HCT116 (cell line): ENCODE measurements around the gene TMEM238.

Experiments
- CBX3 ChIP-seq: IDR thresholded peaks from 2 replicates; pipeline ENCODE4 v1.6.1; 2012; ENCODE audit warnings: low read depth
- CEBPB ChIP-seq: IDR thresholded peaks from 2 replicates; pipeline ENCODE4 v1.6.1; 2012; ENCODE audit warnings: low read depth
- EGR1 ChIP-seq: IDR thresholded peaks from 2 replicates; pipeline ENCODE4 v1.6.1; 2012; ENCODE audit warnings: low read depth
- EZH2 ChIP-seq: fragments of 200-600 bp; sonication (generic); IDR thresholded peaks from 2 replicates; pipeline ENCODE4 v1.6.1; 2017; ENCODE audit warnings: antibody characterized with exemption, mixed run types
- EZH2phosphoT487 ChIP-seq: fragments of 200-600 bp; IDR thresholded peaks from 2 replicates; pipeline ENCODE4 v1.6.1; 2018; ENCODE audit warnings: antibody characterized with exemption, borderline replicate concordance
- FOSL1 ChIP-seq: IDR thresholded peaks from 2 replicates; pipeline ENCODE4 v1.6.1; 2012; ENCODE audit warnings: low read depth
- JUND ChIP-seq: IDR thresholded peaks from 2 replicates; pipeline ENCODE4 v1.6.1; 2012
- POLR2A ChIP-seq: IDR thresholded peaks from 2 replicates; pipeline ENCODE4 v1.7.0; 2011; ENCODE audit warnings: borderline replicate concordance; ENCODE audit not compliant: insufficient read depth, insufficient read length; ENCODE audit errors: extremely low read depth
- POLR2AphosphoS5 ChIP-seq: IDR thresholded peaks from 2 replicates; pipeline ENCODE4 v1.6.1; 2011; ENCODE audit warnings: mild to moderate bottlenecking, low read depth, low read length, moderate library complexity
- TCF7L2 ChIP-seq: IDR thresholded peaks from 2 replicates; pipeline ENCODE4 v1.7.0; 2011; ENCODE audit warnings: borderline replicate concordance, inconsistent platforms; ENCODE audit not compliant: insufficient read depth, insufficient read length; ENCODE audit errors: extremely low read depth
- YY1 ChIP-seq: IDR thresholded peaks from 2 replicates; pipeline ENCODE4 v1.6.1; 2011; ENCODE audit warnings: low read length, low read depth, moderate library complexity, mild to moderate bottlenecking; ENCODE audit not compliant: insufficient replicate concordance; ENCODE audit errors: extremely low read depth
- ZNF274 ChIP-seq: fragments of 200-500 bp; sonication (Bioruptor generic); IDR thresholded peaks from 2 replicates; pipeline ENCODE4 v1.6.1; 2014; ENCODE audit warnings: mild to moderate bottlenecking, low read depth, low read length, inconsistent platforms
- TF ChIP-seq, protein P1 (sequence below), 3 experiments: fragments of 200-600 bp in 1 of 3; sonication (generic) in 1 of 3; IDR thresholded peaks in 2 of 3; conservative IDR thresholded peaks in 1 of 3; 2 replicates each; pipeline ENCODE4 v1.5.1; 2012 to 2017; ENCODE audit warnings: low read depth in 2 of 3, low read length in 2 of 3, antibody characterized with exemption in 1 of 3, borderline replicate concordance in 1 of 3, control low read depth in 1 of 3, mild to moderate bottlenecking in 1 of 3, mixed read lengths in 1 of 3, mixed run types in 1 of 3, moderate library complexity in 1 of 3; ENCODE audit not compliant: insufficient read depth in 1 of 3
- TF ChIP-seq, protein P2 (sequence below): IDR thresholded peaks from 2 replicates; pipeline ENCODE4 v1.6.1; 2012

DNA sequence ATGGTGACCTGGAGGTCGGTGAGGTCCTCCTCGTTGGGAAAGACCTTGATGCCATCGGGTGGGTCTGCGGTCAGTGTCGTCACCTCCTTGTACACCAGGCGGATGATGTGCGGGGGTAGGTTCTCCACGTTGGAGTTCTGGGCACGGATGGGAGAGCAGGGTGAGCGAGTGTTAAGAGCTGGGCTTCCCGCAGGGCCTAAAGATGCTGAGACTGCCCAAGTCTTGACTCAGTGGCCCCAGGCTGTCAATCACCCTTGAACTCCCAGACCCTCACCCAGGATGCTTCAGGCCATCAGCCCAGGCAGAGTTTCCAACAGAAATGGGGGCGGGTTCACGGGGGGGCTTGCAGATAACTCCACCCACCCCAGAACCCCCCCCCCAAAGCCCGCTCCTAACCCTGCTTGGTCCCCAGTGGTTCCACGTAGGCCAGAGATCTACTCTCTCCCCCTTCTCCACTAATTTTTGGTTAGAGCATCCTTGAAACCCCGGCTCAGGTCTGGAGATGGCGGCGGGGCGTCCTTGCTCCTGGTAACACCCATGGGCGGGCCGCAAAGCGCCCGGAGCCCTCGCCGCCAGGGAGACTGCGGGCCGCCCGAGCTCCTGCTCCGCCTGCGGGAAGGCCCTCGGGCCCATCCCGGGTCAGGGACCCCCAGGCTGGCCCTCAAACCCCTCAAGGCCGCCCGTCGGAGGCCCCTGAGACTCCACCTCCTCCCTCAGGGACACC is 22.9 kb upstream of the TMEM238 start:
- TF ChIP-seq EZH2phosphoT487 (no peak), POLR2AphosphoS5 (no peak), CBX3 (no peak), POLR2A (no peak), YY1 (no peak), EZH2 (no peak), EGR1 (no peak), ZNF274 (no peak), TCF7L2 (no peak), FOSL1 (no peak), CEBPB (no peak), JUND (no peak)
- TF ChIP-seq, protein P1, sequence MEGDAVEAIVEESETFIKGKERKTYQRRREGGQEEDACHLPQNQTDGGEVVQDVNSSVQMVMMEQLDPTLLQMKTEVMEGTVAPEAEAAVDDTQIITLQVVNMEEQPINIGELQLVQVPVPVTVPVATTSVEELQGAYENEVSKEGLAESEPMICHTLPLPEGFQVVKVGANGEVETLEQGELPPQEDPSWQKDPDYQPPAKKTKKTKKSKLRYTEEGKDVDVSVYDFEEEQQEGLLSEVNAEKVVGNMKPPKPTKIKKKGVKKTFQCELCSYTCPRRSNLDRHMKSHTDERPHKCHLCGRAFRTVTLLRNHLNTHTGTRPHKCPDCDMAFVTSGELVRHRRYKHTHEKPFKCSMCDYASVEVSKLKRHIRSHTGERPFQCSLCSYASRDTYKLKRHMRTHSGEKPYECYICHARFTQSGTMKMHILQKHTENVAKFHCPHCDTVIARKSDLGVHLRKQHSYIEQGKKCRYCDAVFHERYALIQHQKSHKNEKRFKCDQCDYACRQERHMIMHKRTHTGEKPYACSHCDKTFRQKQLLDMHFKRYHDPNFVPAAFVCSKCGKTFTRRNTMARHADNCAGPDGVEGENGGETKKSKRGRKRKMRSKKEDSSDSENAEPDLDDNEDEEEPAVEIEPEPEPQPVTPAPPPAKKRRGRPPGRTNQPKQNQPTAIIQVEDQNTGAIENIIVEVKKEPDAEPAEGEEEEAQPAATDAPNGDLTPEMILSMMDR (IDR thresholded peaks at IDR 0.05 in 2 of 3, conservative IDR thresholded peaks at IDR 0.05 in 1 of 3; ENCODE audit: borderline replicate concordance in 1 of 3, insufficient read depth in 1 of 3, low read depth in 2 of 3, low read length in 2 of 3) = no peak
- TF ChIP-seq, protein P2, sequence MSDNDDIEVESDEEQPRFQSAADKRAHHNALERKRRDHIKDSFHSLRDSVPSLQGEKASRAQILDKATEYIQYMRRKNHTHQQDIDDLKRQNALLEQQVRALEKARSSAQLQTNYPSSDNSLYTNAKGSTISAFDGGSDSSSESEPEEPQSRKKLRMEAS = no peak
